OCI-LY3 (cell line): ENCODE results near the gene MYLK.
"Not testable (repeated sequence)": the region's sequence is repeated elsewhere in the genome, so short reads cannot be mapped to it uniquely, and the experiment has no call there.

Experiments used
- EZH2phosphoT487 ChIP-seq: fragments of 200-600 bp; shearing (Covaris generic); IDR thresholded peaks from 2 replicates; pipeline ENCODE4 v1.6.1; 2018; ENCODE audit warnings: antibody characterized with exemption, mixed run types, low read depth
- TF ChIP-seq, protein P1 (sequence below): fragments of 200-600, 300-600 bp; sonication (generic); IDR thresholded peaks from 2 replicates; pipeline ENCODE4 v1.5.1; 2014; ENCODE audit warnings: antibody characterized with exemption, low read length, low read depth

DNA sequence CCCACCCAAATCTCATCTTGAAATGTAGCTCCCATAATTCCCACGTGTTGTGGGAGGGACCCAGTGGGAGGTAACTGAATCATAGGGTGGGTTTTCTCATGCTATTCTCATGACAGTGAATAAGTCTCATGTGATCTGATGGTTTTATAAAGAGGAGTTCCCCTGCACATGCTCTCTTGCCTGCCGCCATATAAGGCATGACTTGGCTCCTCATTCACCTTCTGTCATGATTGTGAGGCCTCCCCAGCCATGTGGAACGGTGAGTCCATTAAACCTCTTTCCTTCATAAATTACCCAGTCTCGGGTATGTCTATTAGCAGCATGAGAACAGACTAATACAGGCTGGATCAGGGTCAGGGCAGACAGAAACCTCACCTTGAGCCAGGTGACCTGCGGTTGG is 145.6 kb downstream of the MYLK start:
- TF ChIP-seq, protein P1, sequence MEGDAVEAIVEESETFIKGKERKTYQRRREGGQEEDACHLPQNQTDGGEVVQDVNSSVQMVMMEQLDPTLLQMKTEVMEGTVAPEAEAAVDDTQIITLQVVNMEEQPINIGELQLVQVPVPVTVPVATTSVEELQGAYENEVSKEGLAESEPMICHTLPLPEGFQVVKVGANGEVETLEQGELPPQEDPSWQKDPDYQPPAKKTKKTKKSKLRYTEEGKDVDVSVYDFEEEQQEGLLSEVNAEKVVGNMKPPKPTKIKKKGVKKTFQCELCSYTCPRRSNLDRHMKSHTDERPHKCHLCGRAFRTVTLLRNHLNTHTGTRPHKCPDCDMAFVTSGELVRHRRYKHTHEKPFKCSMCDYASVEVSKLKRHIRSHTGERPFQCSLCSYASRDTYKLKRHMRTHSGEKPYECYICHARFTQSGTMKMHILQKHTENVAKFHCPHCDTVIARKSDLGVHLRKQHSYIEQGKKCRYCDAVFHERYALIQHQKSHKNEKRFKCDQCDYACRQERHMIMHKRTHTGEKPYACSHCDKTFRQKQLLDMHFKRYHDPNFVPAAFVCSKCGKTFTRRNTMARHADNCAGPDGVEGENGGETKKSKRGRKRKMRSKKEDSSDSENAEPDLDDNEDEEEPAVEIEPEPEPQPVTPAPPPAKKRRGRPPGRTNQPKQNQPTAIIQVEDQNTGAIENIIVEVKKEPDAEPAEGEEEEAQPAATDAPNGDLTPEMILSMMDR: not testable (repeated sequence)
- not testable (repeated sequence) for TF ChIP-seq EZH2phosphoT487
